Measurements from ENCODE around the gene DNMBP. TPM values are rescaled to one million over a fixed set of nuclear protein-coding genes. Genes with fewer than 3 reads are reported as not detected.

The DNMBP gene
- total RNA-seq, 1 donor from 2014 or later = 5.0 TPM

DNA sequence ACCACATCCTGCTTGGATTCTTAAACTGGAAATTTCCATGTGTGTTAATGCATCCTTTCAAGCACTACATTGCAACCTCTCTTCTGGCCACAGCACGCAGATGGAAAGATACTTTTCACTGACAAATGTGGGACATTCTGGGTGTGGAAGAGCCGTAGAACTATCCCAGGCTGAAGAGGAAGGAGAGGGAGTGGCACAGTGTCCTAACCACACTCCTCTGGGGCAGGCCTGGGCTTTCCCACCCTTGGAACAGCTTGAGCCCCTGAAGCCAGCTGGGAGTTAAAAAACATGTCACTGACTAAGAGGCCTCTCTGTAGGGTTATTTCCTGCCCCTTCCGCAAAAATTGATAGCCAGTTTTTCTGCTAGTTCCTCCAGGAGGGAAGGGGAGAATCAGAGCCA lies 34.0 kb upstream of the DNMBP start:
- Histone ChIP-seq H3K27me3 (ENCODE audit: control insufficient read depth, insufficient read depth, low read length) (no peaks in the 10 kb centered on the region), H3K36me3 (ENCODE audit: control insufficient read depth, insufficient read depth, low read length) (no peaks in the 10 kb centered on the region), H3K4me3 (ENCODE audit: low read depth, low read length) (no peak overlapping the region)
- peak; percentile 62 for DNase-seq (ENCODE audit: low read depth)
- no peak for TF ChIP-seq CTCF (IDR thresholded peaks at IDR 0.05; ENCODE audit: insufficient read depth, low read length, severe bottlenecking)
- no peak for FAIRE-seq

DNA sequence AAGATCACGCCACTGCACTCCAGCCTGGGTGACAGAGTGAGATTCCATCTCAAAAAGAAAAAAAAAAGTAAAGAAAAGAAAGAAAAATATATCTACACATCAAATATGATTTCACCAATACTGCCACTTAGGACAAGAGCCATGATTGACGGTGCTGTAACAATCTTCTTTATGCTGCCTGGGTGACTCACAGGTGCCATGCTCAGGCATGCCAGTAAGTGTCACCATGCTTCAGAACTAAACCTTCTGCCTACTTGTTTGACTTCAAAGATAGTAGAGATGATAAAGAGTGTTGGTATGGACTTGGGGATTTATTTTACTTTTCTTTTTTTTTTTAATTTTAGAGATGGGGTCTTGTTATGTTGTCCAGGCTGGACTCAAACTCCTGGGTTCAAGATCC lies 33.6 kb upstream of the DNMBP start:
- FAIRE-seq (no peak), DNase-seq (ENCODE audit: low read depth) (peak; percentile 90)
- no peak for TF ChIP-seq CTCF (IDR thresholded peaks at IDR 0.05; ENCODE audit: insufficient read depth, low read length, severe bottlenecking)
- H3K4me3 ChIP-seq (ENCODE audit: low read depth, low read length) = no peak overlapping the region
- no peaks in the 10 kb centered on the region for H3K36me3 ChIP-seq (ENCODE audit: control insufficient read depth, insufficient read depth, low read length)
- no peaks in the 10 kb centered on the region for H3K27me3 ChIP-seq (ENCODE audit: control insufficient read depth, insufficient read depth, low read length)

- Histone ChIP-seq H3K4me3 (ENCODE audit: low read depth, low read length) (no peak overlapping the region), H3K36me3 (ENCODE audit: control insufficient read depth, insufficient read depth, low read length) (no peaks in the 10 kb centered on the region), H3K27me3 (ENCODE audit: control insufficient read depth, insufficient read depth, low read length) (no peaks in the 10 kb centered on the region)
- DNase-seq (ENCODE audit: low read depth) (no peak), FAIRE-seq (no peak)
- TF ChIP-seq CTCF (IDR thresholded peaks at IDR 0.05; ENCODE audit: insufficient read depth, low read length, severe bottlenecking) = no peak
These were observed 31.7 kb upstream of the DNMBP start for GRCh38 chr10:100041306-100042002.

- FAIRE-seq (no peak), DNase-seq (ENCODE audit: low read depth) (peak; percentile 53)
- no peak for TF ChIP-seq CTCF (IDR thresholded peaks at IDR 0.05; ENCODE audit: insufficient read depth, low read length, severe bottlenecking)
- H3K36me3 ChIP-seq (ENCODE audit: control insufficient read depth, insufficient read depth, low read length) = no peaks in the 10 kb centered on the region
- H3K4me3 ChIP-seq (ENCODE audit: low read depth, low read length) = no peak overlapping the region
- H3K27me3 ChIP-seq (ENCODE audit: control insufficient read depth, insufficient read depth, low read length) = no peaks in the 10 kb centered on the region
These were observed 28.9 kb upstream of the DNMBP start for GRCh38 chr10:100038561-100039071.

DNA sequence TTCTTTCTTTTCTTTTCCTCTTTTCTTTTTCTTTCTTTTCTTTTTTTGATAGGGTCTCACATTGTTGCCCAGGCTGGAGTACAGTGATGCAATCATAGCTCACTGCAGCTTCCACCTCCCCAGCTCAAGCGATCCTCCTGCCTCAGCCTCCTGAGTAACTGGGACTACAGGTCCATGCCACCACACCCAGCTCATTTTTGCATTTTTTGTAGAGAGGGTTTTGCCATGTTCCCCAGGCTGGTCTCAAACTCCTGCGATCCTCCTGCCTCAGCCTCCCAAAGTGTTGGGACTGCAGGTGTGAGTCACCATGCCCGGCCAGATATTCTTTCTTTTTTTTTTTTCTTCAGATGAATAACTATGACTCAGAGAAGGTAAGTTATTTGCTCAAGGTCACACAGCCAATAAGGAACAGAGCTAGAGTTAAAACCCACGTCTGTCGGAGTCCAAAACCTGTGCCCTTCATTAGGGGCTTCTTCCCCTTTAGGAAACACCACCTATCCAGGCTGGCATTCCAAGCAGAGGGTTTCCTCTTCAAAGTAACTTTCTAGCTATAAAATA lies 28.1 kb upstream of the DNMBP start:
- TF ChIP-seq CTCF (IDR thresholded peaks at IDR 0.05; ENCODE audit: insufficient read depth, low read length, severe bottlenecking) = no peak
- no peaks in the 10 kb centered on the region for H3K27me3 ChIP-seq (ENCODE audit: control insufficient read depth, insufficient read depth, low read length)
- no peak overlapping the region for H3K4me3 ChIP-seq (ENCODE audit: low read depth, low read length)
- DNase-seq (ENCODE audit: low read depth) (peak; percentile 71), FAIRE-seq (no peak)
- H3K36me3 ChIP-seq (ENCODE audit: control insufficient read depth, insufficient read depth, low read length) = no peaks in the 10 kb centered on the region

Data from bronchial epithelial cell (primary cell).